WERI-Rb-1 (cell line): ENCODE measurements around the gene IL17A.

ENCODE experiments used
- DNase-seq: peaks from one replicate; pipeline ENCODE4 v3.0.0-alpha.2; 2020
- H3K27ac ChIP-seq: fragments of 250-450 bp; sonication (Bioruptor Pico); 2 replicates; pipeline ENCODE4 v1.5.1; 2020; ENCODE audit warnings: mild to moderate bottlenecking, moderate library complexity
- H3K27me3 ChIP-seq: fragments of 250-450 bp; sonication (Bioruptor Pico); 2 replicates; pipeline ENCODE4 v1.5.1; 2021; ENCODE audit warnings: mild to moderate bottlenecking, low read depth, moderate library complexity; ENCODE audit not compliant: insufficient read depth, severe bottlenecking
- H3K36me3 ChIP-seq: fragments of 250-450 bp; sonication (Bioruptor Pico); 2 replicates; pipeline ENCODE4 v1.5.1; 2020; ENCODE audit warnings: mild to moderate bottlenecking, moderate library complexity
- H3K4me3 ChIP-seq: 2 replicates; pipeline ENCODE4 v1.5.1; 2011; ENCODE audit warnings: low read depth, mild to moderate bottlenecking, control low read depth, low read length
- H3K9me3 ChIP-seq: fragments of 250-450 bp; sonication (Bioruptor Pico); 2 replicates; pipeline ENCODE4 v1.5.1; 2021; ENCODE audit warnings: mild to moderate bottlenecking, moderate library complexity; ENCODE audit not compliant: severe bottlenecking
- CTCF ChIP-seq: IDR thresholded peaks from 2 replicates; pipeline ENCODE4 v1.5.1; 2011; ENCODE audit warnings: low read depth, mild to moderate bottlenecking, control low read depth, inconsistent platforms, low read length

Gene IL17A

GRCh38 chr6:52143551-52143950, 42.6 kb upstream of the IL17A start:
- no peak for DNase-seq
- Histone ChIP-seq H3K36me3 (no peaks in the 10 kb centered on the region), H3K27ac (no peak overlapping the region), H3K9me3 (no peaks in the 10 kb centered on the region), H3K4me3 (no peak overlapping the region), H3K27me3 (peaks cover 25% of the 10 kb centered on the region)
- no peak for TF ChIP-seq CTCF

DNA sequence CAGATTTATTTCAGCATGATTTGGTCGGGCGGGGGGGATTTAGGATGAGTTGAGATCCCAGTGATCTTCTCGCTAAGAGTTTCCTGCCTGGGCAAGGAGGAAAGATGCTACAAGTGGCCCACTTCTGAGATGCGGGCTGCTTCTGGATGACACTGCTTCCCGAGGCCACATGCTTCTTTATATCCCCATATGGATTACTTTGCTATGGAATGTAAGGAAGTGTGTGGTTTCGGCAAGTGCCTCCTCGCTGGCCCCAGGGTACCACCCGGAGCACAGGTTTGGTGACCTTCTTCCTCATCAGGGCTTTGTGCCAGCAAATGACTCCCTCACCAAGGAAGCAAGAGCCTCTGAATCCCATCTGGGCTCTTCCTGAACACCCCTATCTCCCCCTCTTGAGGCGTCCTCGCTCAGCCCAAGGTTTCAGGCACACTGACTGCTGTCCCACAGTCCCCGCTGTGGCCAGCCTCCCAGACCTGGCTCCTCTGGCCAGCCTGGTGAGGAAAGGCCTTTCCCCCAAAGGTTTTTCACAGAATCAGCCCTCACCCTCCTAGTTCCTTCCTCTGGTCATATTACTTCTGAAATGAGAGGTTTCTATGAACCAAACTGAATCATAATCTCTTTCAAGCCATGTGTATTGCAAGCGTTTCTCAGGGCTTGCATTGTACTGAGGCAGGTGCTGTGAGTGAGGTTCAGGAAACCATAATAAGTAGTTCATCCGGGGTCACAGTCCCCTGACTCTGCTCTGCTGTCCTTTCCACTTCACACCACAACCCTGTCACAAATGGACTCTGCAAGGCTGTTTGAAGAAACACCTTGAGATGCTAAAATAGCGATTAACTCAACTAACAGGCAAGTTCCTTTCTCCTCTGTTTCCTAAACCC, 41.7 kb upstream of the IL17A start:
- Histone ChIP-seq H3K9me3 (no peaks in the 10 kb centered on the region), H3K4me3 (no peak overlapping the region), H3K27me3 (peaks cover 25% of the 10 kb centered on the region), H3K36me3 (no peaks in the 10 kb centered on the region), H3K27ac (no peak overlapping the region)
- no peak for TF ChIP-seq CTCF
- DNase-seq: no peak

DNA sequence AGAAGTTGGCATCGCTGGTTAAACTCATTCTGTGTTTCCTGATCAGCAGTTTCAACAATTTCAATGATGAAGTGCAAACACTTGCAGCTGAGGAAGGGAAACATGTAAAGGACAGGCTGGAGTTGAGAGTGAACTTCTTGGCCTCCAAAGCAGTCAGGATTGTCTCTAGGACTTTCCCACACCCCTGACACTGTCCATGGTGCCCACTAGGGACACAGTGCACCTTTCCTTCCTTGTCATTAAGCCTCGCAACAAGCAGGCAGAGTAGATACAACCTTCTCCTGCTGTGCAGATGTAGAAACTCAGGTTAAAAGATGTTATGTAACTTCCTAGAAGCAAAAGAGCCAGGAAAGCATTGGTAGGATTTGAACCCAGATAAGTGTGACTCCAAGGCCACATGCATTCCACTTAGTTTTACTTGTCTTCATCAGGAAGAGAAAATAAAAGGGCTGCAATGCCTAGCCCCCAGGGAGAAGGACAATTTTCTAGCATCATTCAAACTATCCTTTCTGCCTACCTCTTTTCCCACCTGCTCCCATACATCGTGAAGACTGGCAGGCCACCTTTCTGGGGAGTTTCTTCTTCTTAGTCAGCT, 39.2 kb upstream of the IL17A start:
- H3K9me3 ChIP-seq: no peaks in the 10 kb centered on the region
- no peak for TF ChIP-seq CTCF
- H3K4me3 ChIP-seq: no peak overlapping the region

DNA sequence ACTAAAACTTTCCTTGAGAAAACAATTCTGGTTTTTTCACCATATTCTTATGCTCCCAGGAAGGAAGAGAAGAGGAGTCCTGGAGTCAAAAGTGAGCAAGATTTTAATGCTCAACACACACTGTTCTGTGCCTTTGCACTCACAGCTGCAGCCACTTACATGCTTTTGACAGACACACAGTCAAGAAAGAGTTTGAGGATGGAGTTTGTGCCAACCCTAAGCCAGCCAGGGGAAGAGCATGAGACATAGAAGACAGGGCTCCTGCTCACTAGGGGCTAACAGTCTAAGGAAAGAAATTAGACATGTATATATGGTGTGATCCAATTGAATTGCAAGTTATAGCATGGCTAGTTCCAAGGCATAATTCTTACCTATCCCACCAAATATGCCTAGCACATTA, 37.1 kb upstream of the IL17A start:
- Histone ChIP-seq H3K36me3 (no peaks in the 10 kb centered on the region), H3K9me3 (no peaks in the 10 kb centered on the region), H3K27me3 (peaks cover 14% of the 10 kb centered on the region), H3K4me3 (no peak overlapping the region), H3K27ac (no peak overlapping the region)
- no peak for TF ChIP-seq CTCF
- no peak for DNase-seq

More for the DNA sequence above, 39.2 kb upstream of the IL17A start:
- no peak overlapping the region for H3K27ac ChIP-seq
- no peaks in the 10 kb centered on the region for H3K36me3 ChIP-seq
- DNase-seq: no peak
- H3K27me3 ChIP-seq: peaks cover 17% of the 10 kb centered on the region

- Histone ChIP-seq H3K36me3 (no peaks in the 10 kb centered on the region), H3K9me3 (no peaks in the 10 kb centered on the region), H3K4me3 (no peak overlapping the region), H3K27me3 (peaks cover 10% of the 10 kb centered on the region), H3K27ac (no peak overlapping the region)
- no peak for TF ChIP-seq CTCF
- no peak for DNase-seq
Observed at GRCh38 chr6:52149949-52150348, 36.2 kb upstream of the IL17A start.
